Fibroblast of upper back skin (primary cell): ENCODE measurements around the gene MCCC2.
"Not testable (repeated sequence)": the region's sequence is repeated elsewhere in the genome, so short reads cannot be mapped to it uniquely, and the experiment has no call there.

Experiments
- DNase-seq: peaks from one replicate; pipeline ENCODE4 v3.0.0-alpha.2; 2013

MCCC2 gene

DNA sequence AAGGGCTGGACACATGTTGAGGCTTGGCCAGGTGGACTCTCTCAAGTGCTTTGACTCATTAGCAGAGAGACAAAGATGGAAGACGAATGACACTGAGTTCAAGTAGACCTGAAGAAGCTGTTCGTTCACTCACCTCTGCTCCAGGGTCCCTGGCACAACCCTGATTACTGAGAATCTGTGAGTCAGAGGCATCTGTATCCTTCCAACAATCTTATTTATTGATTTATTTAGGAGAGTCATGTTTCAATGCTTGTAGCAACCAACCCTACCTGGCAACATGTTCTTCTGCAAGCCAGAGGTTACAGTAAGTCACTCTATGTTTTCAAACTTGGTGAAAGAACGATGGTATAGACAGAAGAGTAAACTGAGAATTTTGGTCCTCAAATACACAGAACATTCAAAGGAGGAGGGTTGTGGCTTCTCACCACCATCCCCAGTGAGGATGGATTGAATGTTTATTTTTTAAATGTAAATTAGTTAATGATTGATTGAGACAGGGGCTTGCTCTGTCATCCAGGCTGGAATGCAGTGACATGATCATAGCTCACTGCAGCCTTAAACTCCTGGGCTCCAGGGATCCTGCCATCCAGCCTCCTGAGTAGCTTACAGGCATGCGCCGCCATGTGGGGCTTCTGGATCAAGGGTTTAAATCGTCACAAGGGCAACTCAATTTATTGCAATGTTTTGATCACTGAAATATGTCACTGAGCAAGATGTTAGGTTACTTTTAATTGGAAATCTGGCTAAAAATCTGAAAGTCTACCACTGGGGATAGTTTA lies 76.2 kb downstream of the MCCC2 start:
- DNase-seq = no peak

DNA sequence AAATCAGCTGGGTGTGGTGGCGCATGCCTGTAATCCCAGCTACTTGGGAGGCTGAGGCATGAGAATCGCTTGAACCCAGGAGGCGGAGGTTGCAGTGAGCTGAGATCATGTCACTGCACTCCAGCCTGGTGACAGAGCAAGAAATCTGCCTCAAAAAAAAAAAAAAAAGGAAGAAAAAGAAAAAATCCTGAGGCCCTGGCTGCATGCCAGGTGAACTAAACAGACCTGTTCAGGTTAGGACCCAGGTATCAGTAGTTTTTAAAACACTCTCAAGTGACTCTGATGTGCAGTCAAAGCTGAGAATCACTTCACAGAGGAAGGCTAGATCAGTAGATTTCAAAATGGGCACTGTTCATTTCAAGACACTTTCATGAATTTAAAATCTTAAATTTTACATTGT lies 77.5 kb downstream of the MCCC2 start:
- not testable (repeated sequence) for DNase-seq

DNA sequence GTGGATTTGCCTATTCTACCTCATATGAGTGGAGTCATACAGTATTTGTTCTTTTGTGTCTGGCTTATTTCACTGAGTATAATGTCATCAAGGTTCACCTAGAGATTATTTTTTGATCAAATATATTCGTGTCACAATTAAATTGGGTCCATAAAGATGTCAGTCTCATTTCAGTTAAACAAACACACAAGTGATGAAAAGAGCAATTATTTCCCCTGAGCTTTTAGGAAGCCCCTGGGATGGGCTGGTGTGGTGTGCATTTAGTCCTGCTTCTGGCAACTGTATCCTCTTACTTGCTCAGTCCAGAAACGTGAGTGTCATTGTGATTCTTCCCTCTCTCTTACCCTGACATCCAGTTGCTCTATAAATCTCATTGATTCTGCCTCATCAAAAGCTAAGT lies 79.2 kb downstream of the MCCC2 start:
- no peak for DNase-seq

DNA sequence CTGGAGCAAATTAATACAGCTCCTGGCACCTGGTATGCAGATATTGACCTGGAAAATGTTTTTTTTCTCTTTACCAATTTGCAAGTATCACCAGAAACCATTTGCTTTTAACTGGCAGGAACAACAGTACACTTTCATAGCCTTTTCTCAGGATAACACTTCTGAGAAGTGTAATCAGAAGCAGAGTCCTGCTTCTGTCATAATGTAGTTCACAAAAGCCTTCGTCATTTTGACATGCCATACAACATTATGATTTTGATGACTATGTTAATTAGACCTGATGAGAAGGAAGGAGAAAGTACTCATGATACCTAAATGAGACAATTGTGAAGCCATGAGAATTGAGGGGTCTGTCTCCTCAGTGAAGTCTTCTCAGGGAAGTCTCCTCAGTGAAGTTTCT lies 90.8 kb downstream of the MCCC2 start:
- DNase-seq = no peak

DNA sequence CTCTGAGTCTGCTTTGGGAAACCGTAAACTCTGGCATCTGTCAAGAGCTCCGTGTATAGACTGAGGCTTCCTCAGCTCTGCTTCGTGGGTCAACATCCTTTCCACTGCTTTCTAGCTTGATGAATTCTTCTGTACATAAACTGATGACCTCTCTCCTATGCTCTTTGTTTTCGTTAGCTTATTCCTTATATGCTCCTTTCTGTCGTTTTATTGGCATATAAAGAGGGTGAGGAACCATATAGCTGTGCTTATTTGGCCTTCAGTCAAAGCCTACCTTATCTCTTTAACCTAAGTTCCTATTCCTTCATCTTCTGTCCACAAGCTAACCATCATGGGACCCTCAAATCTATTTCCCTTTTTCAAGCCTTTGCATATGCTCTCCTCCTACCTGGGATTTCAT lies 92.6 kb downstream of the MCCC2 start:
- DNase-seq = no peak

DNA sequence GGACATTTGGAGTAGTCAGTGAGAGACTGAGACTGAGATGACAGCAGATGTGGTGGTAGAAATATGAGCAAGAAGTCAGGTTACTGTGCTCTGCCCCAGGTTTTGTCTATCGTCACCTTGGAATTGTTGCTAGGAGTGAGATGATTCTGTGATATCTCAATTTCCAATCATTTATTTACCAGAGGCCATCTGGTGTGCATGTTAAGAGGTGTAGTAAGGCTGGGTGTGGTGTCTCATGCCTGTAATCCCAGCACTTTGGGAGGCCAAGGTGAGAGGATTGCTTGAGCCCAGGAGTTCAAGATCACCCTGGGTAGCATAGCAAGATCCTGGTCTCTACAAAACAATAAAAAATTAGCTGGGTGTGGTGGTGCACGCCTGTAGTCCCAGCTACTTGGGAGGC lies 93.4 kb downstream of the MCCC2 start:
- no peak for DNase-seq

DNA sequence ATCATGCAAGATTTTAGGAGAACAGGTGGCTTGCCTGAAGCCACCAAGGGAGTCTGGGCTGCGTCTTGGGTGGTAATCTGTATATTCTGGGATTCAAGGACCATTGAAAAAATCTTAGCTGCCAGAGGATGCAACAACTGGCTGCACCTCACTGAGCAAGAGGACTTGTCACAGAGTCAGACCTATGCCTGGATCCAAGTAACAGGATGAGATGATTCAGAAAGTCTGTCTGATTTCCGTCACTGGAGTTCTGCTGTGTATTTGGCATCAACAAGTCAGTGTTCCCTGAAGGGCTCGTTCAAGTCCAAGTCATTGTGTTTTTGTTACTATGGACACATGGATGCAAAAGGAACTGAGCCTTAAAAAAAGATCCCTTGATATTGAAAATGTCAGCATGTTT lies 94.2 kb downstream of the MCCC2 start:
- DNase-seq = no peak

DNA sequence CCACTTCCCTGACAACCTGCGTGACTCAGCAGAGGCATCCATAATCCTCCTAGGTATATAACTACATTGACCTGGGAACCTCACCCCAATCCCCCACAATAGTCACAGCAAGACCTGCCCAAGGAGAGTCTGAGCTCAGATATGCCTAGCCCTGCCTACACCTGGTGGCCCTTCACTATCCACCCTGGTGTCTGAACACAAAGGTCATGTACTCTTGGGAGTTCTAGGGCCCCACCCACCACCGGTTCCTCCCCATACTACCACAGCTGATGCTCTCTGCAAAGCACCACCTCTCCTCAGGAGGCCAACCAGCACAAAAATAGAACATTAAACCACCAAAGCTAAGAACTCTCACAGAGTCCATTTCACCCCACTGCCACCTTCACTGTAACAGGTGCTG lies 97.2 kb downstream of the MCCC2 start:
- no peak for DNase-seq

DNA sequence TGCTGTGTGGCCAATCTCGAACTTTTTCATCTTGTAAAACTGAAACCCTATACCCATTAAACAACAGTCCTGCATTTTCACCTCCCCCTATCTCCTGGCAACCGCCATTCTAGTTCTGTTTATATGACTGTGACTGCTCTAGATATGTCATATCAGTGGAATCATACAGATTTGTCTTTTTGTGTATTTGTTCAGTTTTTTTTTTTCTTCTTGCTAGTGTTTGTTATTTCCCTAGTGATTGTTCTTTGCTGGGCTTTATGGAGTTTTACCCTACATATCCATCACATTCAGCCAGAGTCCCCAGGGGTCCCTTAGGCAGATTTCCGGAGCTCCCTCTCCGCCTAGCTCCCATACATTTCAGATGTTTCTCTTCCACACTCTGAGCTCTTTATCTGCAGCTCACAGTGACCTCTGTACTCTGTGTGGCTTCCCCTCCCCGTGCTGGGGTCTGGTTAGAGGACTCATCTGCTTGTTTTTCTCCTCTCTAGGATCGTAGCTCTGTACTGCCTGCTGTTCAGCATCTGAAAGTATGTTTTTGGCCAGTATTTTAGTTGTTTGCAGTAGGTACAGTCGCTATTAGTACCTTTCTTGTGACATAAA lies 106.8 kb downstream of the MCCC2 start:
- no peak for DNase-seq

DNA sequence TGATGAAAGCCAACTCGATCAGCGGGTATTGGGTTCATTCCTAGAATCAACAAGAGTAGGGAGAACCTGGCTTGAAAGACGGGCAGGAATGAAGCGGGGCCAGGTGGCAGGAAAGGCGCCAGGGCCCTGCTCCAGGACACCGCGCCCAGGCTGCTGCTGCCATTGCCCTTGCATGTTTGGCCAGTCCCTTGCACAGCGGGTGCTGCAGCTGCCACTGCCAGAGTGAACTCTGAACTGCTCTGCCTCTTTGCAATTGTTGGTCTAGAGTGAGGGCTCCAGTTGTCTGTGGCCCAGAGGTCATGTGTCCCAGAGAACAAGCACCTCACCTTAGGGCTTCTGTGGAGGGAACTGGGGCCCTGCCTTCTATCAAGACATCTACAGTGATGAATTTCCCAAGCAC lies 107.9 kb downstream of the MCCC2 start:
- DNase-seq = no peak

DNA sequence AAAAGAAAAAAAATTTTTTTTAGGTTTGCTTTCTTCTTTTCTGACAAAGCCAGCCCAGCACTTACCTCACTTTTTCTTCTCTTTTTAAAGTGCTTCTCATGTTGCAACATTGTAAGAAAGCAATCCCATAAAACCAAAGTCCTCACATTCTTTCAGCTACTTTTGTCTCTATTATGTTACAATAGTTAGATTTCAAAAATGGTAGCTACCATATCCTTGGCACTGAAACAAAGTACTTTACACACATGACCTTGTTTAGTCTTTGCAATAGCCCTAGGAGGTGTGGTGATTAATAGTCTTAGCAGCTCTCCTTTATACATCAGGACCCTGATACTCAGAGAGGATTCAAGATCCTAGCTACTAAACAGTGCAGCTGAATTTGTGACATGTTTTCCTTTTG lies 108.5 kb downstream of the MCCC2 start:
- DNase-seq = peak; percentile 34

DNA sequence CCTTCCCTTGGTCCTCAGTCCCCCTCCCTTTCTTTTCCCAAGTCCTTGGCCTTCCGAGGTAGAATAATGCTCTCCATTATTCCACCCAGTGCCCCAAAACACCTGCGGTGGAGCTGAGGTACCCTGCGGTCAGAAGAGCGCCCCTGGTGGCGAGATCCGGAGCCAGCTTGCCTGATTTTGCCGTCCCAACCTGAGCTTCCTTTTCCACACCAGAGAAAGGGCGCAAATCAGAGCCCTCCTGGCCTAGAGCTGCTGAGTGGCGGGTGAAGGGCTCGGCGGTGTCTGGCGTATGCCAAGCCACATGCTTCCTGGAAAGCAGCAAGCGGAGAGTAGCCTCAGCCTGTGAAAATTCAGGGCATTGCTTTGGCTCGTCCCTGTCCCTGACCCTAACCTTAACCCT lies 110.8 kb downstream of the MCCC2 start:
- no peak for DNase-seq

DNA sequence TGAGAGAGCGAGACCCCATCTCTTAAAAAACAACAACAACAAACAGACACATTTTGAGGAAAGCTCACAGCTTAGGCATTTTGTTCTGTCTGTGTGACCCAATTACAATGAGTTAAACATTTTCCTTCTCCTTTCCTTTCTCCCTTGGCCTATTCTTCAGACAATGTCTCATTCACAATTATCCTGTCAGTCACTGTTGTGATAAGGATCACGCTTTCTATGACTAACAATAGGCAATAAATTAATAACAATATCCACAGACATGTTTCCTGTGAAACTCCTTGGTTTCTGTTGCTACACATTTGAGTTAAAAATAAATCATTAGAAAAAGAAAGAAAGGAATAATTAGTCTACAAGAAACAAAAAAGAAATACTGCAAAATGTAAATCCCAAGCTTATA lies 112.1 kb downstream of the MCCC2 start:
- no peak for DNase-seq

DNA sequence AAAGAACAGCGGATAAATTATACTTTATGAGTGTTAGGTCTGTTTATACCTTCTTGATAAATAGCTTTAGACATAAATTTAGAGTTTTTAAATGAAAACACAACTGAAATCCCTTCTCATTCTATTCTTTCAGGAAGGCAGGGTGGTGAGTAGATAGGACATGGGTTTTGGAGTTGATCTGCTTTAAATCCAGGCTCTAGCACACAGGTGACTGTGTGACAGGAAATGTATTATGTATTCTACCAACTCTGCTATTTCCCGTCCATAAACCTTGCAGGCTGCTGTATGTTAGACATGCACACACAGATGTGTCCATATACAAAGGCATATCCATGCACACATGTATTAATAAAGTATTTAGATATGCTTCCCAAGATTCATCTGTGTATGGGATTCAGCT lies 112.6 kb downstream of the MCCC2 start:
- no peak for DNase-seq

DNA sequence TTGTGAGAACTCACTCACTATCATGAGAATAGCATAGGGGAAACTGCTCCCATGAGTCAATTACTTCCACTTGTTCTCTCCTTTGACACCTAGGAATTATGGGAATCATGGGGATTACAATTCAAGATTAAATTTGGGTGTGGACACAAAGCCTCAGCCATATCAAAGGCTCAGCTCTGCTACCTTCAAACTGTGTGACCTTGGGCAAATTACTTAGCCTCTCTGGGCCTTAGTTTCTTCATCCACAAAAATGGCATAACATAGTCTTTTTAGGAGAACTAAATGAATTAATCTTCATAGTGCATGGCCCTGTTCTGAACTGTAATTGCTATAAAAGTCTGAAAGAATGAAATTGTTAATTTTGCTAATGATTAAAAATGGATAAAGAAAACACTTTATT lies 113.7 kb downstream of the MCCC2 start:
- no peak for DNase-seq

DNA sequence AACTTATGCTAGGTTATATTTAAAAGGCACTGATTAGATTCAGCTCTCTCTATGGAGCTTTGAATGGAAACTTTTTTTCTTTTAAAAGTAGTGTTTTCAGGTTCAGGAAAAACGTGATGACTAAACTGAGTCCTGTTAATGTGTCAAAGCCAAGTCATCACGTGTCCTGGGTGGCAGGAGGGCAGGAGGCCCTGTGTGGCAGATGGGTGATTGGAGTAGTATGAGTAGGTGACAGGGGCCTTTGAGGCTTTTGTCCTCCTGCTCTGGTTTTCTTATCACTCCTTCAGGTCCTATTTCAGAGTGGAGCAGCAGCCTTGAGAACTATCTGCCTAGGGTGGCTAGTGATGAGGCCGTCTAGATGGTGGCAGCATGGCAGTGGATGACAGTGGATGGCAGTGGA lies 114.3 kb downstream of the MCCC2 start:
- DNase-seq = no peak

DNA sequence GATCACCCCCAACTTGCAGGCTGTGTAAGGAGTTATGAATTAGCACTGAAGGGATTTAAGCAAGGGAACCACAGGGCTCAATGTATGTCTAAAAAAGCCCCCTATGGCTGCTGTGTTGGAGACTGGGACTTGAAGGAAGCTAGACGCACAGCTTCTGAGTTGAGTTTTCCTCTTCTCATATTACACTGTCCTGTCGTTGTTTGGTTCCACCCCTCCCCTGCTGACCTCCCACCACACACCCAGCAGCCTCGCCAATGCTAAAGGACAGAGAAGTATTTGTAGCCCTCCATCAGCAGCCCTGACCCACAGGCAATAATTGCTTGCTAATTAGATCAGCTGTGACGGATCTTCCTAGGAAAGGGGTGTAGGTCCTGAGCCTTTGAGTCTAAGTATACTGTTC lies 116.8 kb downstream of the MCCC2 start:
- no peak for DNase-seq

DNA sequence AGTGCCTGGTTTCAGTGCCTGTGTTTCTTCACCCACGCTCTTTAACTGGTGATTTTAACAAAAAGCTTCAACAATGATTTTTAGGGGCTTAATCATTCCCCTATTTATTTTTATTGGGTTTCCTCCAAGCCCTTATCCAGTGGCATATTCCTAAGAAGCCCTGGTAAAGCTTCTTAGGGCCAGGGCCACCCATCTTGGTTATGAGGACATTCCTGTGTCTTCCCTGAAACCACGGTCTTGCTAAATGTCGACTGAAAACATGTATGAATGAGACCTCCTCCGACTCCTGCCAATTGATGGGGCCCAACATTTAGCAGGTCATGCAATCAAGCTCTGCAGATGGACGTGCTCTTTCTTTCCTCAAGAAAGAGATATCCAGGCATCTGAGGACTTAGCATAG lies 118.3 kb downstream of the MCCC2 start:
- DNase-seq = peak; percentile 34

DNA sequence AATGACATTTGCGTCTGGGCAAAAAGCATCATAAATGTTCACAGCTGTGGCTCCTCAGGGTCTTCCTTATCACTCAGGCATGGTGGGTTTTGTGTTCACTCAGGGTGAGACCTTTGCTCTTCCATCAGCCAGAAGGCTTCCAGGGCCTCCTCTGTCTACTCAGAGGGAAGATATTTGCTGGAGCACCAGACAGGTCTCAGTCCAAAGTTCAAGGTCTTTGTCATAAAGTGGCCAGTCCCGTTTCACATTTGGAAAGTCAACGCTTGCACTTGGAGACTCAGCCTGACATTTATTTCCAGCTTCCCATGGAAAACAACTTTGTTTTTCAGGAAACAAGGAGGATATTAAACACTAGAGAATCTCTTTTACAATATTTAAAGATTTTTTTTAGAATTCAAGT lies 119.8 kb downstream of the MCCC2 start:
- no peak for DNase-seq
